Left cardiac atrium (tissue), 4 donors: Measurements from ENCODE around the gene HSPB1. TPM values are rescaled to one million over a fixed set of nuclear protein-coding genes. Genes with fewer than 3 reads are reported as not detected.

ENCODE experiments used
- ATAC-seq, 2 donors: fragments of 200-7000 bp; cut with Tn5 transposase; one replicate each; pipeline ENCODE4 v1.9.1; 2020; ENCODE audit warnings: mild to moderate bottlenecking in 2 of 2, moderate library complexity in 2 of 2
- DNase-seq: peaks from one replicate; pipeline ENCODE4 v3.0.0-alpha.2; 2020
- intact Hi-C, 2 donors: fragments of 100-400 bp; cut with DNase I; formaldehyde crosslinking; loops; one replicate each; pipeline versions ENCODE4 v1.14.1 to v1.15.1; 2022 to 2023
- total RNA-seq, 2 donors: library from RNA; stranded (reverse); fragmentation: NEBNext Ultra II Directional; extraction: Animal tissue kit (Norgen Biotek cat#: 25700); gene quantifications; one replicate each; pipeline ENCODE4 v1.2.1, GENCODE V29; 2021
- donor health status: DM: no; HTN: yes; CAD: no.
- donor health status: DM: no; HTN: yes; CAD: no; lungs with severe emphysema.
- donor health status: DM: yes; HTN: yes; CAD: no.
- donor health status: Dilated cardiomyopathy.

Gene HSPB1
- total RNA-seq, 2 donors from 2014 or later: 1,191 to 2,127 TPM

DNA sequence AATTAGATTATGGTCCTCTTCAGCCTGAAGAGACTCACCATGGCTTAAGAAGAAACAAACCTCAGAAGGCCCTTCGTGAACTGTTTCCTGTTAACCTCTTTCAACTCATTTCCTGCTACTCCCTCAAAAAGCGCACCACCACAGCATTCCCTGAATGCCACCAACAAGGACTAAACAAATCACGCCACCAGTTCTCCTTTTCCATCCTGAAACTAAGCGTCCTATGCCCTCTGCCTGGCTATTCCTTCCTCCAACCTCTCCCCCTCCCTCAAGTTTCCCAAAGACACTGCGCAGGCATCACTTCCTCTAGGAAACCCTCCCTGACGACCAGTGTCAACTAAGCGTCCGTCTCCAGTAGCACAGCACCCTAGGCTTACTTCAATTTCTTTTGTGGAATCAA is 44.3 kb downstream of the HSPB1 start:
- ATAC-seq: peak in 1 of 2 donors; percentile 60
- DNase-seq: no peak
- intact Hi-C loops: no loop called here

DNA sequence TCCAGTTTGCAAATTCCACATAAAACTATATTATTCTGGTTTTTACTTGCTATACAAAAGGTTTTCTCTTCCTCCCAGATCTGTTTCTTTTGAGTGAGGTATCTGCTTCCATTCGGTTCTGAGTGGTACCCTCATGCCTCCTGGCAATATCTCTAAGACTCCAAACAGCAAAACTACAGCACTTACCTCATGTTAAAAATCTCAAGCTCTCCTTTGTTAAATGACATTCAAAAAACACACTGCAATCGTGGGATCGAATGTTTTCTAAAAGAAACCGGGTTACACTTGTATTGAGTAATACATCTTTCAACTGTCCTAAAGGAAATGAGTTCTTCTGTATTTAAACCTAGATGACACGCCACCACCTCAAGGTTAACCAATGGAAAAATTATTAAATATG is 45.2 kb downstream of the HSPB1 start:
- DNase-seq (no peak), ATAC-seq (no peak)
- intact Hi-C loops: no loop called here

DNA sequence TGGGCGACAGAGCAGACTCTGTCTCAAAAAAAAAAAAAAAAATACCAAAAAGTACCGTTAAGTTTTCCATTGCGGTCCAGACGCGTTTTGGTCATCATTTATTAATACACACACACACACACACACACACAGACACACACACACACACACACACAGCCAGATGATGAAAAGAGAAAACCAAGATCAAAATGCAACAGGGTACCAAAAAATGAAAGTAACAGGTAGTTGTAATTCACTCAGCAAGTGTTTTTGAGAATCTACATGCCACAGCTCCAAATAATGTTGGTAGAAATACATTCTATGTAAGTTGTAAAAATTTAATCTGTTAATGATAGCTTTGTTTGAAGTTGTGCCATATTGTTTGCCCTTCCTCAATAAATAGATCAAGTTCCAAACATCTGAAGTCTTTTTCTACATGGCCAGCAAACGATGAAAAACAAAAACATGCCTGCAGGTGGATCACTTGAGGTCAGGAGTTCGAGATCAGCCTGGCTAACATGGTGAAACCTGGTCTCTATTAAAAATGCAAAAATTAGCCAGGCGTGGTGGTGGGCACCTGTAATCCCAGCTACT is 46.9 kb downstream of the HSPB1 start:
- intact Hi-C loops: no loop called here
- ATAC-seq: no peak
- DNase-seq: no peak

DNA sequence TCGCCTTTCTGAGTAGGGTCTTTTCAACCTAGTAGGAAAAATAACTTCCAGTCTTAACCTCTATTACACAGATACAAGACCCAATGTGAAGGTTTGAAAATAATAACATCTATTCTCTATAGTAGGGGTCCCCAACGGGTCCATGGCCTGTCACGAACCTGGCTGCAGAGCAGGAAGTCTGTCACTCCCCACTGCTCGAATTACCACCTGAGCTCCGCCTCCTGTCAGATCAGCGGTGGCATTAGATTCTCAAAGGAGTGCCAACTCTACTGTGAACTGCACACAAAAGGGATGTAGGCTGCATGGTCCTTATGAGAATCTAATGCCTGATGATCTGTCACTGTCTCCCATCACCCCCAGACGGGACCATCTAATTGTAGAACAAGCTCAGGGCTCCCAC is 48.9 kb downstream of the HSPB1 start:
- DNase-seq (no peak), ATAC-seq (no peak)
- intact Hi-C loops: no loop called here

DNA sequence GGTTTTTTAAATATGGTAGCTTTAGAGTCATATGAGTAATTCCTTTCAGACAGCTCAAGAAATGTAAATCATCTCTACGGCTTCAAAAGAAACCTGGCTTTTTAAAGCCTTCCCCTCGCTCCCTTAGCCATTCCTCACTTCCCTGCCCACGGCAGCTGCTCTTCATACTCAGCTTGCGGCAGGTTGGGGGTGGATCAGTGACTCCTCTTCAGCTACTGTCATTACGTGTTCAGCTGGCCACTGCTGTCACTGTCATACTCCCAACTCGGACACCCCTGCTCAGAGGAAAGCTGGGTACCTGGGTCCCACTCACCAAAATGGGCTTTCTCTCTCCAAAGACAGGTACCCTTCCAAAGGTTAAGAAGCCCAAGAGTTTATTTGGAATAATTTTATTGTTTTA is 49.7 kb downstream of the HSPB1 start:
- peak; percentile 50 to 61 for ATAC-seq
- intact Hi-C loops: no loop called here
- DNase-seq: no peak

DNA sequence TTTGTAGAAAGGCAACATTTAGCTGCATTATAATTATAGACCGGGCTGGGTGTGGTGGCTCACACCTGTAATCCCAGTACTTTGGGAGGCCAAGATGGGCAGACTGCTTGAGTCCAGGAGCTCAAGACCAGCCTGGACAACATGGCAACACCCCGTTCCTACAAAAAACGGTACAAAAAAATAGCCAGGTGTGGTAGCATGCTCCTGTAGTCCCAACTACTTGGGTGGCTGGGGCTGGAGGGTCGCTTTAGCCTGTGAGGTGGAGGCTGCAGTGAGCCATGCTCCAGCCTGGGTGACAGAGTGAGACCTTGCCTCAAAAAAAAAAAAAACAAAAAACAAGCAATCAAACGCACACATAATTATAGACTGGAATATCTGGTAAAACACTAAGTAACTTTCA is 51.3 kb downstream of the HSPB1 start:
- intact Hi-C loops: no loop called here
- DNase-seq: no peak

More for the DNA sequence above, 51.3 kb downstream of the HSPB1 start:
- ATAC-seq: no peak

Other genes starting within 250 kb of the HSPB1 start
- gene SRRM3, start 100.8 kb upstream of the HSPB1 start, total RNA-seq: 10 to 100 TPM; 19.7 to 27.4 TPM
- gene YWHAG, start 56.3 kb downstream of the HSPB1 start, total RNA-seq: 100 to 1,000 TPM; 218 to 253 TPM
- 1 to 10 TPM in 1 of 2 donors, under 1 TPM in 1; 0.55 to 1.4 TPM for gene SSC4D, start 107.0 kb downstream of the HSPB1 start, total RNA-seq
- gene ZP3, start 122.3 kb downstream of the HSPB1 start, total RNA-seq: under 1 TPM in 1 of 2 donors, not detected in 1; 0.76 TPM
- gene DTX2, start 159.0 kb downstream of the HSPB1 start, total RNA-seq: 10 to 100 TPM in 1 of 2 donors, 1 to 10 TPM in 1; 8.5 to 11.4 TPM
- gene UPK3B, start 207.9 kb downstream of the HSPB1 start, total RNA-seq: 10 to 100 TPM in 1 of 2 donors, 1 to 10 TPM in 1; 3.7 to 33.8 TPM
- under 1 TPM; 0.12 to 0.34 TPM for gene SPDYE16, start 240.6 kb downstream of the HSPB1 start, total RNA-seq